NK-92 treated with Interleukin-12 subunit alpha and Interleukin-12 subunit beta, amount 100 ng/mL, for 24 hours (cell line): Measurements from ENCODE around the gene ADPRHL1.
"Not testable (repeated sequence)": the region's sequence is repeated elsewhere in the genome, so short reads cannot be mapped to it uniquely, and the experiment has no call there.

ENCODE experiments used
- DNase-seq: peaks from one replicate; lab custom pipeline; 2025; lab: John Stamatoyannopoulos, UW

The ADPRHL1 gene

GRCh38 chr13:113477724-113478123 is 24.4 kb upstream of the ADPRHL1 start:
- DNase-seq: no peak

- no peak for DNase-seq
Observed at GRCh38 chr13:113476811-113477210, 23.5 kb upstream of the ADPRHL1 start.

- no peak for DNase-seq
Observed at GRCh38 chr13:113475911-113476310, 22.6 kb upstream of the ADPRHL1 start.

- DNase-seq: no peak
Observed at GRCh38 chr13:113475280-113475679, 22.0 kb upstream of the ADPRHL1 start.

- DNase-seq: no peak
Observed at GRCh38 chr13:113474179-113474578, 20.9 kb upstream of the ADPRHL1 start.

- DNase-seq: no peak
Observed at GRCh38 chr13:113472355-113473025, 19.2 kb upstream of the ADPRHL1 start.

- DNase-seq: no peak
Observed at GRCh38 chr13:113471844-113472243, 18.6 kb upstream of the ADPRHL1 start.

GRCh38 chr13:113470635-113471163 is 17.4 kb upstream of the ADPRHL1 start:
- not testable (repeated sequence) for DNase-seq

- no peak for DNase-seq
Observed at GRCh38 chr13:113470073-113470472, 16.8 kb upstream of the ADPRHL1 start.

- no peak for DNase-seq
Observed at GRCh38 chr13:113469582-113469981, 16.3 kb upstream of the ADPRHL1 start.

GRCh38 chr13:113468472-113469201 is 15.3 kb upstream of the ADPRHL1 start:
- DNase-seq: no peak

- no peak for DNase-seq
Observed at GRCh38 chr13:113468029-113468428, 14.7 kb upstream of the ADPRHL1 start.

- no peak for DNase-seq
Observed at GRCh38 chr13:113466383-113466782, 13.1 kb upstream of the ADPRHL1 start.

GRCh38 chr13:113465300-113465699 is 12.0 kb upstream of the ADPRHL1 start:
- no peak for DNase-seq

GRCh38 chr13:113464476-113464875 is 11.2 kb upstream of the ADPRHL1 start:
- no peak for DNase-seq

GRCh38 chr13:113461022-113461751 is 7.9 kb upstream of the ADPRHL1 start:
- no peak for DNase-seq

GRCh38 chr13:113460599-113460998 is 7.3 kb upstream of the ADPRHL1 start:
- no peak for DNase-seq

GRCh38 chr13:113460064-113460555 is 6.8 kb upstream of the ADPRHL1 start:
- DNase-seq: no peak

GRCh38 chr13:113458253-113459065 is 5.2 kb upstream of the ADPRHL1 start:
- no peak for DNase-seq

GRCh38 chr13:113457510-113457909 is 4.2 kb upstream of the ADPRHL1 start:
- DNase-seq: no peak

GRCh38 chr13:113456116-113456702 is 2.9 kb upstream of the ADPRHL1 start:
- DNase-seq: no peak
